ENCODE measurements around the gene NT5M.

DNA sequence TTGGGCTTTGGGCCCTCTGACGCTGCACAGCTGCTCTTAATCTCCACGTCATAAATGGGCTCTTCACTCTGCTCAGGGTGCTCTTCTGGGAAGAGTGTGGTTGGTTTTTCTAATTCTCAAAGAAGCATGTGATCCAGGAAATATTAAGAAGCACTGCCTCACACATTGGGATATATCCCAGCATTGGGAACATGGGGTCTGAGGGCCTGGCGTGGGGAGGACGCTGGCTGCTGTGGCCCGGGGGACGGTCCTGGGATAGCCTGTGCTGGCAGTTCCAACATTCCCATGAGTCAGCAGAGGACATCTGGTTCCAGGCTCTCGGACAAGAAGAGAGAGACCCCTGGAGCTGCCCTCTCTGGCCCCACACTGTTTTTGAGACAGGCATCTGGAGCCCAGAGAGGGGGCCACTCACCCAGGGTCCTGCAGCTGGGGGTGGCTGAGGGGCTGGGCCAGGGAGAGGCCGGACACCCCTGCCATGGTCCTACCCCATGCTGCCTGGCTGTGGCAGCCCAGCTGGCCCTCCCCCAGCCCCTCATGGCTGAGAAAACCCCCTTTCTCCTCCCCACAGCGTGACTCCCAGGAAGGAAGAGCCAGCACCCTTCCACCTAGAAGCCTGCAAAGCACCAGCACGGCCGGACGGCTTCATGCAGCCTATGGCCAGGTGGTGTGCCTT is 58.8 kb downstream of the NT5M start:
- TF ChIP-seq TEAD1 (CRISPR knock-in tag; IDR thresholded peaks at IDR 0.05) (no peak), TCF3 (CRISPR knock-in tag; IDR thresholded peaks at IDR 0.05) (no peak), ZNF146 (CRISPR knock-in tag; IDR thresholded peaks at IDR 0.05; ENCODE audit: unreplicated experiment) (no peak), MTA3 (IDR thresholded peaks at IDR 0.05; ENCODE audit: borderline replicate concordance) (no peak), TBP (optimal IDR thresholded peaks at IDR 0.05; ENCODE audit: low read depth, low read length) (no peak), SIX5 (IDR thresholded peaks at IDR 0.05; ENCODE audit: borderline replicate concordance in 1 of 2, insufficient read depth in 1 of 2, low read depth in 1 of 2, low read length in 2 of 2) (no peak), ZNF263 (CRISPR knock-in tag; IDR thresholded peaks at IDR 0.05; ENCODE audit: borderline replicate concordance) (no peak), KDM1A (IDR thresholded peaks at IDR 0.05) (no peak)
- TF ChIP-seq, protein P1, sequence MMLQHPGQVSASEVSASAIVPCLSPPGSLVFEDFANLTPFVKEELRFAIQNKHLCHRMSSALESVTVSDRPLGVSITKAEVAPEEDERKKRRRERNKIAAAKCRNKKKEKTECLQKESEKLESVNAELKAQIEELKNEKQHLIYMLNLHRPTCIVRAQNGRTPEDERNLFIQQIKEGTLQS (IDR thresholded peaks at IDR 0.05): no peak
- TF ChIP-seq, protein P1 (CRISPR knock-in tag; conservative IDR thresholded peaks at IDR 0.05): no peak
- TF ChIP-seq, protein P2, sequence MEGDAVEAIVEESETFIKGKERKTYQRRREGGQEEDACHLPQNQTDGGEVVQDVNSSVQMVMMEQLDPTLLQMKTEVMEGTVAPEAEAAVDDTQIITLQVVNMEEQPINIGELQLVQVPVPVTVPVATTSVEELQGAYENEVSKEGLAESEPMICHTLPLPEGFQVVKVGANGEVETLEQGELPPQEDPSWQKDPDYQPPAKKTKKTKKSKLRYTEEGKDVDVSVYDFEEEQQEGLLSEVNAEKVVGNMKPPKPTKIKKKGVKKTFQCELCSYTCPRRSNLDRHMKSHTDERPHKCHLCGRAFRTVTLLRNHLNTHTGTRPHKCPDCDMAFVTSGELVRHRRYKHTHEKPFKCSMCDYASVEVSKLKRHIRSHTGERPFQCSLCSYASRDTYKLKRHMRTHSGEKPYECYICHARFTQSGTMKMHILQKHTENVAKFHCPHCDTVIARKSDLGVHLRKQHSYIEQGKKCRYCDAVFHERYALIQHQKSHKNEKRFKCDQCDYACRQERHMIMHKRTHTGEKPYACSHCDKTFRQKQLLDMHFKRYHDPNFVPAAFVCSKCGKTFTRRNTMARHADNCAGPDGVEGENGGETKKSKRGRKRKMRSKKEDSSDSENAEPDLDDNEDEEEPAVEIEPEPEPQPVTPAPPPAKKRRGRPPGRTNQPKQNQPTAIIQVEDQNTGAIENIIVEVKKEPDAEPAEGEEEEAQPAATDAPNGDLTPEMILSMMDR (IDR thresholded peaks at IDR 0.05 in 2 of 3, conservative IDR thresholded peaks at IDR 0.05 in 1 of 3; ENCODE audit: insufficient read depth in 2 of 3, low read depth in 1 of 3, low read length in 3 of 3): no peak
- TF ChIP-seq, protein P3, sequence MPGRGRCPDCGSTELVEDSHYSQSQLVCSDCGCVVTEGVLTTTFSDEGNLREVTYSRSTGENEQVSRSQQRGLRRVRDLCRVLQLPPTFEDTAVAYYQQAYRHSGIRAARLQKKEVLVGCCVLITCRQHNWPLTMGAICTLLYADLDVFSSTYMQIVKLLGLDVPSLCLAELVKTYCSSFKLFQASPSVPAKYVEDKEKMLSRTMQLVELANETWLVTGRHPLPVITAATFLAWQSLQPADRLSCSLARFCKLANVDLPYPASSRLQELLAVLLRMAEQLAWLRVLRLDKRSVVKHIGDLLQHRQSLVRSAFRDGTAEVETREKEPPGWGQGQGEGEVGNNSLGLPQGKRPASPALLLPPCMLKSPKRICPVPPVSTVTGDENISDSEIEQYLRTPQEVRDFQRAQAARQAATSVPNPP (IDR thresholded peaks at IDR 0.05; ENCODE audit: borderline replicate concordance, insufficient read depth, insufficient read length): no peak
- TF ChIP-seq, protein P4, sequence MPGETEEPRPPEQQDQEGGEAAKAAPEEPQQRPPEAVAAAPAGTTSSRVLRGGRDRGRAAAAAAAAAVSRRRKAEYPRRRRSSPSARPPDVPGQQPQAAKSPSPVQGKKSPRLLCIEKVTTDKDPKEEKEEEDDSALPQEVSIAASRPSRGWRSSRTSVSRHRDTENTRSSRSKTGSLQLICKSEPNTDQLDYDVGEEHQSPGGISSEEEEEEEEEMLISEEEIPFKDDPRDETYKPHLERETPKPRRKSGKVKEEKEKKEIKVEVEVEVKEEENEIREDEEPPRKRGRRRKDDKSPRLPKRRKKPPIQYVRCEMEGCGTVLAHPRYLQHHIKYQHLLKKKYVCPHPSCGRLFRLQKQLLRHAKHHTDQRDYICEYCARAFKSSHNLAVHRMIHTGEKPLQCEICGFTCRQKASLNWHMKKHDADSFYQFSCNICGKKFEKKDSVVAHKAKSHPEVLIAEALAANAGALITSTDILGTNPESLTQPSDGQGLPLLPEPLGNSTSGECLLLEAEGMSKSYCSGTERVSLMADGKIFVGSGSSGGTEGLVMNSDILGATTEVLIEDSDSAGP (CRISPR knock-in tag; IDR thresholded peaks at IDR 0.05): no peak

Data from K562 (cell line).